NCI-H128 (cell line): ENCODE data around the gene DAB1.

Experiments used
- DNase-seq: peaks from one replicate; lab custom pipeline; 2025; ENCODE audit not compliant: unreplicated experiment; lab: John Stamatoyannopoulos, UW

The DAB1 gene

DNA sequence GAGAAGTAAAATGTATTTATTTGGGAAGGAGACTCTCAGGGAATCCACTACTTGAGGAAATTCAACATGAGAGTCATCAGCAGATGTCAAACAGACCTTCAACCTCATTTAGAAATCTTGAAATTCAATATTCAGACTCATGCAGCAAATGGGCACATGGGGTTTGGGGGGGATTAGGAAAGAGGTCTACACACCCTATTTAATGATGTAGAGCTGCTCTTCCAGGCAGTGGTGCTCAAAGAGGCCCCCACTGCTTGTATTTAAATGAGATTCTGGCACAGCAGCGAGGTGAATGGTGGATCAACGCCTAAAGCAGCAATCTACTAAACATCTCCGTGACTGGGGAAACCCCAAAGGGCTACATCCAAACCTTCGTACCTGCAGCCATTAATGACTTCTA lies 244.9 kb downstream of the DAB1 start:
- DNase-seq = no peak

DNA sequence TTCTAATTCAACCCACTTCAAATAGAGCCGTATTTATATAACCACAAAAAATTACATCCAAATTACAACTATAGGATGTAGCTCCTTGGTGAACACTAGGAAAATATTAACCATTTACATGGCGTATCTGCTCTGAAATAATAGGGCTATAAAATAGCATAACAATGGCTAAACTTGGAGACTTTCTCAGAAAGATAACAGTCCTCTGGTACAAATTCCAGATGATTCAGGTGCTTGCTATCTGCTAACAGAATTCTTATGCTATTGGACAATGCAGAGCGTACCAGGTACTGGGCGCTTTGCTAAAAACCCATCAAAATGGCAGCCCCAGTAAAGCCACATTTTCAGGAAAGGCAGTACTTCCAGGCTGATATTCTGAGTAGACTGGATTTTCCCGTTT lies 248.4 kb downstream of the DAB1 start:
- DNase-seq = no peak

DNA sequence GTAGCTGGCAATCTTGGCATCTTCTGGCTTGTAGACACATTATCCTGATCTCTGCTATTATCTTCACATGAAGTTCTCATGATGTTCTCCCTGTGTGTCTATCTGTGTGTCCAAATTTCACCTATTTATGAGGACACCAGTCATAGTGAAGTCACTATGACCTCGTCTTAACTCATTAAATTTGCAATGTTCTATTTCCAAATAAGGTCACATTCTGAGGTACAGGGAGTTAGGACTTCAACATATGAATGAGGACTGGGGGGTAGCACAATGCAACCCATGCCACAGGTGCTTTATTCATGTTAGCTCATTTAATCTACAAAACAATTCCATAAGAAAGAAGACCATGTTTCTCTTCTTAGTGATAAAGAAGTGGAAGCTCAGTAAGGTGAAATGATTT lies 251.8 kb downstream of the DAB1 start:
- DNase-seq = no peak

DNA sequence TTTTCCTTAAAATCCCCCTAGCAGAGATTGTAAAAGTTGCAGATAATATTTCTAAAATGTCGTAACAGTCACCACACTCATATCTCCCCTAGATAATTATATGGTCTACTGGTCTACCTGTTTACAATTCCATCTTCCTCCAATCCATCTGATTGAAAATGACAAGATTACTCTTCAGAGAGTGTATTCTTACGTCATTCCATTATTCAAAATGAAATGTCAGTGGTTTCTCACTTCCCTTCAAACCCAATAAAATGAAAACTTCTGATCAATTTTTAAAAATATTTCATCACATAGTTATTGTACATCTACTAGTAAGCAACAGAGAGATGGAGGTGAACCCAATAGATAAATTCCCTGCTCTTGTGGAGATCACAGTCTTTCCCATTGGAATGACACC lies 255.9 kb downstream of the DAB1 start:
- DNase-seq = no peak

DNA sequence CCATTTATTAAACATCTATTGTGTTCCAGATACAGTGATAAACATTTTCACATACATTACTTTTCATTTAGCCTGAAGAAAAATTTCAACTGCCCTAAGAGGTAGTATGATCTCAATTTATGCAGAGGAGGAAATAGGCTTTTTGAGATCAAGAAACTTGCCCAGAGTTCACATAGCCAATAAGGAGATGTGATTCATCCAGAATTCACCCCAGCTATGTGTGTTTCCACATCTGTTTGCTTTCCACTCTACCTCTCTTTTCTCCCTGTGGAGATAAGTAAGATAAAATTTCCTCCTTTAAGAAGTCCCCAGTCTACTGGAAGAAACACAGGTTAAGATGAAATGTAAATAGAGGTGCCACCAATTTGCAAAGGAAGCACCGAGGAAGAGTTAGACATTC lies 258.3 kb downstream of the DAB1 start:
- DNase-seq = no peak

DNA sequence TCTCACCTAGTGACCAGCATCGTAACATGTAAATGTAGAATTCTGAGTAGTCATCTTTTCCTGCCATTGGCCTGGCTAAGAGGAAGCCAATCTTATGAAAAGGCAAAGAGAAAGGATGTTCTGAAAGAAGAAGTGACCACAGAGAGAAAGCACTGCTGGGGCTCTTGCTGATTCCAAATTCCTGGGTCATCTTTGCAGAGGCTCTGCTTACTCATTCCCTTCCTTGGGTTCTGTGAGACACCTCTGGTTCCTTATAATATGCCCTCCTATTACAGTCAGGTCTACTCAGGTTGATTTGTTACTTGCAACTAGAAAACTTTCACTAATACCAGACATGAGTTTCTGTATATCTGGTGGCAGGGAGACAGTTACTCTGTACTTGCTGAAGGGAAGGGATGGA lies 259.3 kb downstream of the DAB1 start:
- DNase-seq = no peak

DNA sequence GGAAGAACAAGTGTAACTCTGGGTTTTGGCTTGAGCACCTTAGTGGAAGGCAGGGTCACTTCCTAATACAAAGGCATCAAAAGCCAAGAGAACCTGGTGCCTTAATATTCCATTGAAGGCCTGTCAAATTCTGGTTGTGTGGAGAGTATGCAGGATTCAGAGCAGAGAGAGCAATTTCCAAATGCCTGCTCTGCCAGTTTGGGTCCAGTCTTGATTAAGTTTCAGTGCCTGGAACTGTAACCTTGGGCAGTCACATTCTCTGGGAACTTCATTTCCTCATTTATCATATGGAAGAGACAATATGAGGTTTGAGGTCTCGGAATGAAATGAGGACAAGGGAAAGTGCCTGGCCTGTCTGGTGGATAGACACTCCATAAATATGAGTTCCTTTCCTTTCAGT lies 260.1 kb downstream of the DAB1 start:
- no peak for DNase-seq

DNA sequence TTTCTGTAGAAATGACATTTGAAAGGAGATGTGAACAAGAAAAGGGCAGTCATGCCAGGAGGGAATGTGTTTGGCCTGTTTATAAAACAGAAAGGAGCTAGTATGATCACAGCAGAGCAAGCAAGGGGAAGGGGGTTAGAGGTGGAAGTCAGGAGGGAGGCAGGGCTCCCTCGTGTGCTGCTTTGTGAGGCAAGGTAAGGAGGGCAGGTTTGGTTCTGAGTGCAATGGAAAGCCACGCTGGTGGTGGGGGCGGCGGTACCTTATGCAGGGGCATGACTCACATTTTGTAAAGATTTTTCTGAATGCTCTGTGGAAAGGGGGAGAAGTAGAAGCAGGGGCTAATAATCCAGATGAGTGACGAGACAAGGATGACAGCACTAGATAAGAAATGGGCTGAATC lies 260.5 kb downstream of the DAB1 start:
- no peak for DNase-seq

DNA sequence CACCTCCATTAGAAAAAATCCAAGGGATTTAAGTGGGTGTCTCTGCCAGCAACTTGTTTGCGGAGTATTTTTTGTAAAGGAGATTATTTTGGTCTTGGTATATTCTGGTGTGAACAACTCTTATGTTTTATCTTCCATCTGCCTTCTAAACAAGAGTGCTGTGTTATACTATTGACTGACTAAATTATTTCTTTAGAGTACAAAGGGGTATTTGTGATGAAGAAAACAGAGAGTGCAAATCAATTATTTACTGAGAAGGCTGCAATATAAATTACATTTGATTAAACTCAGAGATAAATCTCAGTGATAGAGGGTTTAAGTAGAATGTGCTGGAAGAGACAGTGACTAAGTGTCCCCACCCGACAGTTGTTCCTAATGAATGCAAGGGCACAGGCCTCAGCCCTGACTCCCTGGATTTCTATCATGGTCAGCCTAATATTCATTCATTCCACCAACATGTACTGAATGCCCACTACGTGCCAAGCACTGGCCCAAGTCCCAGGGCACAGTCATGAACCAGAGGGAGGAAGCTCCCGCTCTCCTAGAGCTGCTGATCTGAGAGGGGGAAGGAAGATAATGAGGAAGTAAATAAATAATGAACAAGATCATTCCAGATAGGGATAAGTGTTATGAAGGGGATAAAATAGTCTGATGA lies 261.1 kb downstream of the DAB1 start:
- no peak for DNase-seq

DNA sequence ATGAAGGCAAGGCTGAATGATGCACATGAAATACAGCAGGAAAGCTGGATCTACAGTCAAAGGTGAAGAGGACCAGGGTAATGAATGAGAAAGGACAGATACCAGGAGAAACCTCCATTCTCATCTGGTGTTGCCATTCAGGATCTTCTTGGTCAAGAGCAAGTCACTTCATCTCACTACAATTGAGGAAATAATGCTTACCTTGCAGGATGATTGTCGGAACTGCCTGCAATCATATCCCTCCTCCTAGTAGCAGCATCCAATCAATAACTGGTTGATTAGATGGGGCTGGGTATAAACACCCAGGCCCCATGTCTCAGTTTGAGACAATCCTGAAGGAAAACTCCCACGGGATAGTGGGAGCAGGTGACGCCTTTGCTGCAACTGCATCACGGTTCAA lies 263.3 kb downstream of the DAB1 start:
- no peak for DNase-seq

DNA sequence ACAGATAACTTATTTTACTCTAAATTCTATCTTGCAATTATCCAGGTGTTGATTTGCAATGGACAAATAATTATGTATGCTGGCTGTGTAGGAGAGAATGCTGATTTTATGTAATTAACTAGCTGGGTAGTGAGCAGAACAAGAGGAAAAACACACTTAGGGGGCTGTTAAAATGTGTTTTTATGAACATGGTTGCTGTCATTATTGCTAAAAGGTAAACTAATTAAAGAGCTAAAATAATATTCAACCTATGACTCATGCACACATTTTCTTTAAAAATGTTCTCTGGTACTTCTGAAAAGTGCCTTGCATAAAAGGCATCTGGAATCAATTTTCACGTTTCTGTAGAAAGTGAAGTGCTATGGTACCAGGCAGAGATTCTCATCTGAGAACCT lies 265.3 kb downstream of the DAB1 start:
- DNase-seq = no peak

DNA sequence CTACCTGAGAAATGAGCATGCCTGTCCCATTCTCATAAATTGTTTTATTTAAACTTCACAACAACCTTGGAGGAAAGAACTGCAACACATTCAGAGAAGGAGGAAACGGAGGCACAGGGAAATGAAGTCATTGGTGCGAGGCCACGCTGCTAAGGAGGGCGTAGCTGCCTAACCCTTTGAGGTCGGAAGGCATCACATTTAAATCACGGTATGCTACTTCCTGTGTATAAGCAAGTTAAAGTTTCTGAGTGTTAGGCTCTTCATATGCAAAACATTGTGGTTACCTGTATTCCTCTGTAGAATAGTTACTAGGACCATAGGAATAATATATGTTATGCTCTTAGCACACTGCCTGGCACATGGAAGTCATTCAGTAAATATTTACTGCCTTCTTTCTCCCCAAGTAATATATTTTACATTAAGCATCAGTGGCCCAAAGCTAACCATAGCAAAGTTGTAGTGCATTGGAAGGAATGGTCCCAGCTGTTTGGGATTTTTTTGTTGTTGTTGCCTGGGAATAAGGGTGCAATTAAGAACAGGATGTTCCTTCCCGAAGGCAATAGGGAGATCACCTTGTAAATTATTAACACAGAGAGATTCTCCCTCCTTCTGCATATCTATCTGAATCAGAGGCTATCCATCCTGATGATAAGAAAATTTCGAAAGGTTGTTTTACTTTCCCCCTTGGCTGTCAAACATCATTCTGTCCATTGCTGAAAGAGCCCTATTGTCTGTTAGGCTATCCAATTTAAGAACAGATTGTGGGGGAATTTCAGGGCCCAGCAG lies 265.8 kb downstream of the DAB1 start:
- no peak for DNase-seq

DNA sequence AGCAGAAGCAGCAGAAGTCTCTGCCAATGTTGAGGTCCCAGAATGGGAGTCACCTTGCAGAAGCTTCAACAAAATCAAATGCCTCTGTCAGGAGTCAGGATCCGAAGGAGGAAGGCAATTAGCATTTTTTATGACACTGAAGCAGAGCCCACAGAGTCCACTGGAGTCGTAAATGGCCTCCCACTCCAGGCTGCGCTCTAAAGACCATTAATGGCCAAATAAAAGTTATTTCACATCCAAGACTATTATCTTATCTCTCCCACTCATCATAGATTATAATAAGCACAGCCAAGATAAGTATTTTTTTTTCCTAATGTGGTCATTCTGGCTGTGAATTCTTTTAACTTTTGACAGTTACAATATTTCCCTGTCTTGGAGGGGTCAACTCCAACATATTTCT lies 267.0 kb downstream of the DAB1 start:
- no peak for DNase-seq

DNA sequence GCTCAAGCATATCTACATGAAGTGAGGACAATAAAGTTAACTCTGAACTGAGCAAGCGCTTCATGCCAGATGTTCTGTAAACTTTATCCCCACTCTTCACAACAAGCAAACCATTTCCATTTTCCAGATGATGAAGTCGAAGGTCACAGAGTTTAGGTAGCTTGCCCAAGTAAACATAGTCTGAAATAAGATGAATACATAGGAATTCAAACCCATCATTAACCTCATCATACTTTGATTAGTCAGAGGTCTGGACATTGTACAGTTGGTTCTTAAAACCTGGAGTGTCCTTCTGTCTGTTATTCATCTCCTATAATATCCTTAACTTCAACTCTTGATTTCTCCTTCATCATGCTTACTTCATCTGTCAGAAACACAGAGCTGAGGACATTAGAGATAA lies 277.8 kb downstream of the DAB1 start:
- DNase-seq = no peak

DNA sequence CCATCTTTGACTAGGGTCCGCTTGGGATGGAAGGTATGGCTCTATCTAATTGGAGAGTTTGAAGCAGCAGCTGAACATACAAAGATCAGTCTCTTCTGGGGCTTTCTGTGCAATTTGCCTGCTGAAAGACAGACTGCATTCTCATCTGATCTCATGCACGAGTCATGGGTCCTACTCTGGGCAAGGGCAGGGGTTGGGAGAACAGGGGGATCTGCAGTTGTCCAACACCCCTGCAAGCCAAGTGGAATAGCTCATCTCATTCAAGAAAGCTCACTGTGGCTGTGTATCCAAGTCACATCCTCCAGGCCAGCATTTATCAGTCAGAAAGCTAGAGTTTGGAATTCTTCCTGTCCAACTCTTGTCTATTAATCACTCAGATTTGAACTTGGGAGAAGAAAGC lies 280.9 kb downstream of the DAB1 start:
- no peak for DNase-seq

DNA sequence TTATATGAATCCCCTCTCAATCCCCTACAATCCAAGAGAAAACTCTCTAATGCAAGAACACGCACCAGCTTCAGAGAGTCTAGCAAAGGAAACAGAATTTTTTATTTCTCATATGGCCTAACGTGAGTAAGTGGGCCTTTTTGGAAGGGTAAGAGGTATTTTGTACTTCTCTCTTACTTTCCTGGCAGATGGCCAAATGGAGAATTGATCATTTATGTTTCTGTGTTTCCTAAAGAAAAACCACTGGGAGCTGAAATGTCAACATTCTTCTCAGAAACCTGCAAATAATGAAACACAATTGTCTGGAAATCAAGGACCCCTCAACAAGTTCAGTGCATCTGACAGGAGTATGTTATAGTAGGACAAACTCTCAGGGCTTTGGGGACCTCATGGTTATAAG lies 281.7 kb downstream of the DAB1 start:
- no peak for DNase-seq

DNA sequence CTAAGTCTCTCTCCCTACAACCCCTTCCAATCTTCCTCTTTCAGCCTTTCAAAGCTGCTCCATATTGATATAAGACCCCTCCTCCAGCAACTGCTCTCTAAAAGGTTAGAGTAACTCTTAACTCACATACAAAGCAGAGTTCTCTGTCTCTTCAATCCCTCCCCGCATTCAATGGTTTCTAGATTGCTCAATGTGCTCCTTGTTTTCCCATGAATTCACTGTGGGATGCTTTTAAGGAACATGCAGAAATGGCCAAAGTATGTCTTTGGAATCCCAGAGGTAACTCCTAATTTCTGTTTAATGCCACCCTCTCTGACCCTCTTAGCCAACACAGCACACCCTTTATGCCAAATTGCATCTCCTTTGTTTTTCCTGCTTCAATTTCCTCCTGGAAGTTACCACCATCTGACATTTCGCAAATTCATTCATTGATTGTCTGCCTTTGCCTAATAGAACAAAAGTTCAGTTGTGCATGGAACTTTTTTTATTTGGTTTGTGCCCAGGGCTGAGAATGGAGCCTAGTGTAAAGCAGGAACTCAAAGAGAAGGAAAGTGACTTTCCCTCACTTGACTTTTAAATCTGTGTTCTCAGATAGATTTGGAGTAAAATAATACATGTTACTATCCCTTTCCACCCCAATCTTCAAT lies 285.3 kb downstream of the DAB1 start:
- DNase-seq = no peak

DNA sequence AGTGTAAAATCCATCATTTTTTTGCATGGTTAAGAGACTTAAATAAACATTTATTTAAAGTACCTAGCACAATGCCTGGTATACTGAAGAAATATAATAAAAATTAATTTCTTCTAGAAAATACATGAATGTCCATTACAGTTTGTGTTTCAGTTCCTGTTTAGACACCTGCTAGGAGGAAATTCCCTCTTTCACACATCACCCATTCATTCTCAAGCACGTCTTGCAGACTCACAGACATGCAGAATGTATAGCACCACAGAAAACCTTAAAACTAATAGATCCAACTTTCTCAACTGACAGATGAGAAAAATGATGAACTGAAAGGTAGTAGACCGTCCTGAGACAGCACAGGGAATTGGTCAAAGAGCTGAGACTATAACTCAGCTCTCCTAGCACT lies 285.9 kb downstream of the DAB1 start:
- no peak for DNase-seq

DNA sequence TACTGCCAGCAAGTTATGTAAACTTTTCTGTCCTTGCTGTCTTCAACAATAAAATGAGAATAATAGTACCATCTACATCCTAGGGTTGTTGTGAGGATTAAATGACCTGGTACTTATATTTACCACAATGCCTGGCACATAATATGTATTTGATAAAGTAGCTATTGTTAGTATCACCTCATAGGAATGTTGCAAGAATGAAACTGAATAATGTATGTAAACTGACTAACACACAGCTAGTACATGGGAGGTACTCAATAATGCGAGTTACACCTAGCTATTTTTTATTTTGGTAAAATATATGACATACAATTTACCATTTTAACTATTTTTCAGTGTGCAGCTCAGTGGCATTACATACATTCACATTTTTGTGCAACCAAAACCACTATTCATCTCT lies 289.1 kb downstream of the DAB1 start:
- no peak for DNase-seq

DNA sequence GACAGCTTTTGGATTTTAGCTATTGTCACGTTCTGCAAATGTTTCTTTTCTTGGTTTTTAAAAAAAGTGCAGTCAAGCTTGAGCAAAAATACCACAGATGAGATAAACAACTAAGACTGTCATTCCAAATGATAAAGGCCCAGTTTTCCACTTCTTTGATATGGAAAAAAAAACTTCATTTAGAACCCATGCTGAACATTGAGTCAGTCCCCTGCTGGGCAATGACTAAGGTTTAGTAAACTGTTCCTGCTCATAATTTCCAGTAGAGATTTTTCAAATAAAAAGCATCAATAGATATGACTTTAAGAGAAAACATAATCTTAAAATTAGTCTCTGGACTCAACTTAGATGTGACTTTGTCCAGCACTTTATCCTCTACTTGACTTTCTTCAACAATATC lies 290.2 kb downstream of the DAB1 start:
- no peak for DNase-seq

DNA sequence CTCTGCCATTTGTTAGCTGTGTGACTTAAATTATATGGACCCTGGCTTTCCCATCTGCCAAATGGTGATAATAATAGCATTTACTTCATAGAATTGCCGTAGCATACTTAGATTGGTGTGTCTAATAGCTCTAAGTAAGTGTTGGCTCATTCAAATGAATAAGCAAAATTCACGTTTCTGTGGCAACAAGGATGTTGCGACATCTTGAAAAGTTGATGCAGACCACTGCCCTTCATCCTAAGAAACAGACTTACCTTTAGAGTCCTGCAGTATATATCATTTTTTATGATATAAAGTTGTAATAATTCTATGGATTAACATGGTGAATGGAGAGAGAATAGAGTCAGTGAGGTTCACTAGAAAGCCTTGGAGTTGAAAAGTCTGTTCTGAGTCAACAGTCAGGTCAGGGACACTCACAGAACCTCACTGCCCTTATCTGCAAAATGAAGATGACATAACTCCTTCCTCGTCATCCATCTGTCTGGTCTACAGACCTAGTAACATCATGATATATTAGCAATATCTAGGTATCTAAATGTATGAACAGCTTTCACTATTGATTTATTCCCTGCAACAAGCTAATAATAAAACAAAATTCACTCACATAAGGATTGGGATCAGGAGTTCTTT lies 290.8 kb downstream of the DAB1 start:
- DNase-seq = no peak
